Spinal cord (tissue), 10 donors: Measurements from ENCODE around the gene COL8A2. TPM values are rescaled to one million over a fixed set of nuclear protein-coding genes. Genes with fewer than 3 reads are reported as not detected.

Experiments used
- DNase-seq, 6 donors: peaks; one replicate each; pipeline versions ENCODE4 v3.0.0 to v3.0.0-alpha.2; 2013 to 2015; ENCODE audit warnings: low spot score in 6 of 6, low read depth in 4 of 6
- H3K27ac ChIP-seq: one replicate; pipeline ENCODE4 v1.5.1; 2013; ENCODE audit warnings: low read depth, low read length, control low read depth
- H3K27me3 ChIP-seq: one replicate; pipeline ENCODE4 v1.6.1; 2013; ENCODE audit warnings: low read length; ENCODE audit not compliant: control insufficient read depth, insufficient read depth
- H3K36me3 ChIP-seq: one replicate; pipeline ENCODE4 v1.6.1; 2013; ENCODE audit warnings: low read length; ENCODE audit not compliant: control insufficient read depth, insufficient read depth
- H3K4me1 ChIP-seq: one replicate; pipeline ENCODE4 v1.6.1; 2013; ENCODE audit warnings: low read length; ENCODE audit not compliant: control insufficient read depth, insufficient read depth
- H3K4me3 ChIP-seq: one replicate; pipeline ENCODE4 v1.5.1; 2013; ENCODE audit warnings: low read depth, low read length, control low read depth
- H3K9me3 ChIP-seq: one replicate; pipeline ENCODE4 v1.6.1; 2013; ENCODE audit warnings: low read length; ENCODE audit not compliant: control insufficient read depth, insufficient read depth
- WGBS: methylation state at CpG from one replicate; pipeline ENCODE4 v1.1.5; 2013; ENCODE audit warnings: missing lambda C conversion rate; ENCODE audit not compliant: insufficient coverage; 5-methylcytosine and 5-hydroxymethylcytosine counted together
- polyA plus RNA-seq, 2 donors: library from polyadenylated mRNA; unstranded; fragments of 120-200 nt; gene quantifications; one replicate each; pipeline ENCODE4 v1.2.1, GENCODE V29; 2013; ENCODE audit not compliant: insufficient read length in 2 of 2
- total RNA-seq, 2 donors: library from RNA; depleted of rRNA in 1 of 2; stranded (reverse); fragments of 120-200 nt in 1 of 2; fragments of >200 nt in 1 of 2; gene quantifications; one replicate each; pipeline versions ENCODE4 v1.2.3 to v1.2.4, GENCODE V29; 2013 to 2014
- donor health status: healthy.

Gene COL8A2
- total and polyA plus RNA-seq, 4 donors, result 3.2 to 32.6 (median 11.5) TPM

- no peak overlapping the region for H3K4me3 ChIP-seq
- no peak for DNase-seq
- no peaks in the 10 kb centered on the region for H3K9me3 ChIP-seq
- H3K27me3 ChIP-seq, result no peaks in the 10 kb centered on the region
- peaks cover 75% of the 10 kb centered on the region for H3K4me1 ChIP-seq
- peaks cover 50% of the 10 kb centered on the region for H3K36me3 ChIP-seq
- H3K27ac ChIP-seq, result no peak overlapping the region
- 89% methylated on average over 29 of the region's 31 CpGs for WGBS
These were observed 37.5 kb downstream of the COL8A2 start for GRCh38 chr1:36087233-36088123.

- Histone ChIP-seq H3K9me3 (no peaks in the 10 kb centered on the region), H3K27me3 (no peaks in the 10 kb centered on the region), H3K4me1 (peaks cover 67% of the 10 kb centered on the region), H3K4me3 (no peak overlapping the region), H3K36me3 (peaks cover 42% of the 10 kb centered on the region), H3K27ac (no peak overlapping the region)
- WGBS, result 83% methylated on average over 6 of the region's 12 CpGs
- DNase-seq, result no peak
These were observed 38.3 kb downstream of the COL8A2 start for GRCh38 chr1:36086529-36087232.

DNA sequence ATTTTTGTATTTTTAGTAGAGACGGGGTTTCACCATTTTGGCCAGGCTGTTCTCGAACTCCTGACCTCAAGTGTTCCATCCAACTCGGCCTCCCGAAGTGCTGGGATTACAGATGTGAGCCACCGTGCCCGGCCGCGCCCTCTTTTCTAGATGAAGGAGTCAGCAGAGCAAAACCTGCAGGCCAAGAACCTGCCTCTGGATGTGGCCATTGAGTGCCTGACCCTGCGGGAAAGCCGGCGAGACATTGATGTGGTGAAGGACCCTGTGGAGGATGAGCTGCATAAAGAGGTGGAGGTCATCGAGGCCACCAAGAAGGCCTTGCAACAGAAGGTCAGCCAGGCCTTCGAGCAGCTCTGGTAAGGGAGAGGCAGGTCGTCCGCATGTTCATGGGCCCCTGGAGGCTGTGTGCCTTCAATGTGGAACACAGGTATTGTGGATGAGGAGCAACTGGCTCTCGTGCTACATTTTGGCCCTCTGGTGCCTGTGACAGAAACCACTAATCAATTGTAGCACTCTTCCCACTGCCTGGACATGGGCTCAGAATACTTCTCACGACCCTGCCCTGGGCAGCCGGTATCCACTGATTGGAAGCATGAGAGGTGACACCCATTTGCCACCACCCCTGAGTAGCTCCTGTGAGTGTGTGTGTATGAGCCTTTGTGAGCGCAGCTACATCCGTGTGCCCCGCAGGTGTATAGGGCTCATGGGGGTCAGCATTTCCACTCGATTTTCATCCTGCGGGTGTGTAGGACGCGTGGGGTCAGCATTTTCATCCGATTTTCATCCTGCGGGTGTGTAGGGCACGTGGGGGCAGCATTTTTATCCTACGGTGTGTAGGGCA is 39.1 kb downstream of the COL8A2 start:
- no peak for DNase-seq
- WGBS, result 94% methylated on average over 25 of the region's 29 CpGs
- Histone ChIP-seq H3K36me3 (peaks cover 35% of the 10 kb centered on the region), H3K27ac (no peak overlapping the region), H3K27me3 (no peaks in the 10 kb centered on the region), H3K9me3 (no peaks in the 10 kb centered on the region), H3K4me3 (no peak overlapping the region), H3K4me1 (peaks cover 59% of the 10 kb centered on the region)

GRCh38 chr1:36085126-36085525 is 39.9 kb downstream of the COL8A2 start:
- 80% methylated on average over 6 of the region's 9 CpGs for WGBS
- Histone ChIP-seq H3K36me3 (peaks cover 27% of the 10 kb centered on the region), H3K4me3 (peak overlapping the region; percentile 54), H3K9me3 (no peaks in the 10 kb centered on the region), H3K4me1 (peaks cover 55% of the 10 kb centered on the region), H3K27ac (no peak overlapping the region), H3K27me3 (no peaks in the 10 kb centered on the region)
- DNase-seq, result no peak

GRCh38 chr1:36084497-36085115 is 40.4 kb downstream of the COL8A2 start:
- no peaks in the 10 kb centered on the region for H3K9me3 ChIP-seq
- WGBS, result 13% methylated on average over 5 of the region's 19 CpGs
- H3K4me1 ChIP-seq, result peaks cover 53% of the 10 kb centered on the region
- H3K27ac ChIP-seq, result peak overlapping the region; percentile 33
- H3K36me3 ChIP-seq, result peaks cover 25% of the 10 kb centered on the region
- peak in 1 of 6 donors; percentile 38 for DNase-seq
- H3K4me3 ChIP-seq, result peak overlapping the region; percentile 54
- H3K27me3 ChIP-seq, result no peaks in the 10 kb centered on the region

DNA sequence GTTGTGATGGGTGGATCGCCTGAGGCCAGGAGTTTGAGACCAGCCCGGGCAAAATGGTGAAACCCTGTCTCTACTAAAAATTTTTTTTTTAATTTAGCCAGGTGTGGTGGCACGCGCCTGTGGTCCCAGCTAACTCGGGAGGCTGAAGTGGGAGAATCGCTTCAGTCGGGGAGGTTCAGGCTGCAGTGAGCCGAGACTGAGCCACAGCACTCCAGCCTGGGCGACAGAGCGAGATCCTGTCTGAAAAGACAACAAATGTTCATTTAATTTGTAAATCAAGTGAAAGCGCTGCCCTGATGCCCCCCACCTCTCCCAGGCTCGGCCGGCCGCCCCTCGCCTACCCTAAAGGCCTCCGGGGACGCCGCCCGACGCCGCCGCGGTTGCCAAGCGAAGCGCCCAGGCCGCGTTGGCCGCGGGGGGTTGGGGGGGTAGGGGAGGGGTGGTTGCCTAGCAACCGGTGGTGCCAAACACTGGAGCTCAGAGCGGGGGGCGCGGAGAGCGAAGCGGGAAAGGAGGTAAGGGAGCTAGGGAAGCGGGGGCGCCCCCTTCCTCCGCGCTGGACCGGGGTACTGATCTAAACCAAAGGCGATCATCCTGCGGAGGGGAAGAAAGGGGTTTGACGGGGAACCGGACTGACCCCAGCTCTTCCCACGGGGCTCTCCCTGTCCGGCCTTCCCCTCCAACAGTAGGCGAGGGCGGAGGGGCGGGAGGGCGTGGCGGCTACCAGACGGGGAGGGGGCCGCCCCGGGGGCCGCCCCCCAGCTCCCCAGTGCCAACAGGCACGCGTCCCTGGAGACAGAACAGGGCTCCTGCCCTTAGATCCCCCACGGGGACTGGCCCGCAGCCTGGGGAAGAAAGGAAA is 41.2 kb downstream of the COL8A2 start, which contains the start of gene TEKT2:
TEKT2 (plus strand) TSS at position 460 of the 862 bp plus-strand sequence. CDS start 828 bp downstream, outside the sequence.
- H3K27ac ChIP-seq, result peak within 1 kb of the TSS; percentile 33
- peak; percentile 46 to 97 (median 79) for DNase-seq
- WGBS, result 3% methylated on average over 49 of the region's 59 CpGs
- H3K4me1 ChIP-seq, result peaks cover 48% of the 10 kb centered on the region
- H3K36me3 ChIP-seq, result peaks cover 25% of the 10 kb centered on the region
- no peaks in the 10 kb centered on the region for H3K27me3 ChIP-seq
- peak within 1 kb of the TSS; percentile 54 for H3K4me3 ChIP-seq
- no peaks in the 10 kb centered on the region for H3K9me3 ChIP-seq

DNA sequence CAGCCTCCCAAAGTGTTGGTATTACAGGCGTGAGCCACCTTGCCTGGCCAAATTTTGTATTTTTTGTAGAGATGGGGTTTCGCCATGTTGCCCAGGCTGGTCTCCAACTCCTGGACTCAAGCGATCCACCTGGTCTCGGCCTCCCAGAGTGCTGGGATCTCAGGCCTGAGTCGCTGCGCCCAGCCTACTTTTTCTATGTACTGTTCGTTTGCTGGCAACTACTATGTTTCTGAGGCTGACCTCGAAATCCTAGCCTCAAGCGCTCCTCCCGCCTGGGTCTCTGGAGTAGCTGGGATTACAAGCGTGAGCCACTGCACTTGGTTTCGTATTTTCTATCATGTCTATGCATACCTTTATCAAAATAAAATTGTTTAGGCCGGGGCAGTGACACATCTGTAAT is 41.8 kb downstream of the COL8A2 start:
- 93% methylated on average over 8 of the region's 13 CpGs for WGBS
- peaks cover 44% of the 10 kb centered on the region for H3K4me1 ChIP-seq
- H3K4me3 ChIP-seq, result no peak overlapping the region
- no peak for DNase-seq
- H3K36me3 ChIP-seq, result peaks cover 22% of the 10 kb centered on the region
- no peaks in the 10 kb centered on the region for H3K9me3 ChIP-seq
- no peaks in the 10 kb centered on the region for H3K27me3 ChIP-seq
- H3K27ac ChIP-seq, result no peak overlapping the region

GRCh38 chr1:36081926-36082485 is 43.0 kb downstream of the COL8A2 start:
- Histone ChIP-seq H3K36me3 (peaks cover 10% of the 10 kb centered on the region), H3K9me3 (no peaks in the 10 kb centered on the region), H3K4me3 (no peak overlapping the region), H3K27ac (no peak overlapping the region), H3K4me1 (peaks cover 32% of the 10 kb centered on the region), H3K27me3 (no peaks in the 10 kb centered on the region)
- WGBS, result 57% methylated on average over 1 of the region's 3 CpGs
- no peak for DNase-seq
